Umbilical cord (tissue), 2 donors: Measurements from ENCODE around the gene CMAS. TPM values are rescaled to one million over a fixed set of nuclear protein-coding genes. Genes with fewer than 3 reads are reported as not detected.

Experiments
- DNase-seq: peaks from one replicate; pipeline ENCODE4 v3.0.0-alpha.2; 2015; ENCODE audit warnings: low spot score
- total RNA-seq: library from RNA; depleted of rRNA; stranded (reverse); fragments of >200 nt; gene quantifications from one replicate; pipeline ENCODE4 v1.2.3, GENCODE V29; 2014; ENCODE audit warnings: low replicate concordance; ENCODE audit not compliant: insufficient read depth

CMAS gene
- total RNA-seq, 1 donor from 2014 or later = 28.6 TPM

DNA sequence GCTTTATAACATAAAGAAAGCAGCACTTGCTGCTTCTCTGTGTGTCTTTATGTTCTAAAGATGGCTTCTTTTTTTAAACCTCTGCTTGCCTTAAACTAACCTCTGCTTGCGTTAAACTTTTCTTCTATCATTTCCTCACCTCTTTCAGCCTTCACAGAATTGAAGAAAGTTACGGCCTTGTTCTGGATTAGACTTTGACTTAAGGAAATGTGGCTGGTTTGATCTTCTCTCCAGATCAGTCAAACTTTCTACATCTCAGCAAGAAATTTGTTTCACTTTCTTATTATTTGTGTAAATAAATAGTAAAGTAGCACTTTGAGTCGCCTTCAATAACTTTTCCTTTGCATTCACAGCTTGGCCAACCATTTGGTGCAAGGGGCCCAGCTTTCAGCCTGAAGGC is 64.2 kb downstream of the CMAS start:
- no peak for DNase-seq

Other genes with a start within 250 kb of the CMAS start
- 37.1 TPM for gene ABCC9, start 104.8 kb upstream of the CMAS start, total RNA-seq